ENCODE results near the gene ATP1A2.
"Not testable (repeated sequence)": the region's sequence is repeated elsewhere in the genome, so short reads cannot be mapped to it uniquely, and the experiment has no call there.

The ATP1A2 gene

DNA sequence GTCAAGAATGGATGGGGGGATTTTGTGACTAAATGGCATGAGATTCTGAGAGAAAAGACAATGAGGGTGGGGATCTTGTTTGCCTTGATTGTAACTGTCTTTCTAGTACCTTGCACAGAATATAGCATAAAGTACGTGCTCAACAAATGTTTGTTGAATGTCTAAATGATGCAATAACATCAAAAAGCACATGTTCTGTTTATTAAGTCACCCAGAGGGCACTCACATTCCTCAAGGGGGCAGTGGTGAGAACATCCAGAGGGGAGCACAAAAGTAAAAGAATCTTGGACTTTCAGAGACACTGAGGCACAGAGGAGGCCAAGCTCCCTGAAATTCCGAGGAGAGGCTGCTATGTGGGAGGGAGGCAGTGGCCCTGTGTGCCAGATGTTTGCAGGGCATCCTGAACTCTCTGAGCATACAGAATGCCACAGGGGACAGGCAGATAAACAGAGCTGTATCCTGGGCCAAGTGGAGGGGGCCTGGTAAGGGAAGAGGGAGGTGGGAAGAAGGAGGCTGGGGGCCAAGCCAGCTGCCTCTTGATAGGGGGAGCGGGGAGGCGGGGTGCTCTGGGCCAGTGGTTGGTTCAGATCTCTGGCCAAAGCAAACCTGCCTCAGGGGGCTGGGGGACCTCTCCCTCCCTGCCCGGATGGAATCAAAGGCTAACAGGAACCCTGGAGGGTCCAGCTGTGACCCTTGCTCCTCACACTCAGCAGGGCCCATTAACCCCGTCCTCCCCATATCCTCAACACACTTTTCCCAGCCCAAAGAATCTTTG is 6.5 kb upstream of the ATP1A2 start:
- no peak overlapping the region for H3K9ac ChIP-seq (ENCODE audit: low read length)
- no peak overlapping the region for H3K27ac ChIP-seq (ENCODE audit: low read length)
- TF ChIP-seq EZH2phosphoT487 (IDR thresholded peaks at IDR 0.05; ENCODE audit: low read depth) (no peak), CTCF (IDR thresholded peaks at IDR 0.05; ENCODE audit: low read depth, low read length) (peak; percentile 72)
- H4K20me1 ChIP-seq (ENCODE audit: insufficient read depth, low read length): no peaks in the 10 kb centered on the region
- no peak overlapping the region for H3K4me3 ChIP-seq (ENCODE audit: low read length)
- no peaks in the 10 kb centered on the region for H3K79me2 ChIP-seq (ENCODE audit: low read length)
- H3K36me3 ChIP-seq (replicated peaks; ENCODE audit: low read depth, low read length): no peaks in the 10 kb centered on the region
- peak overlapping the region; percentile 81 for H2AFZ ChIP-seq (ENCODE audit: low read depth, low read length)
- peaks cover 5% of the 10 kb centered on the region; the same call in 1 of the 2 replicates for H3K27me3 ChIP-seq (ENCODE audit: low read depth, low read length)
- H3K9me3 ChIP-seq (ENCODE audit: insufficient read depth, low read length): no peaks in the 10 kb centered on the region
- H3K4me2 ChIP-seq (ENCODE audit: low read length): no peak overlapping the region
- H3K4me1 ChIP-seq (ENCODE audit: low read length): peaks cover 7% of the 10 kb centered on the region; the same call in 1 of the 2 replicates

DNA sequence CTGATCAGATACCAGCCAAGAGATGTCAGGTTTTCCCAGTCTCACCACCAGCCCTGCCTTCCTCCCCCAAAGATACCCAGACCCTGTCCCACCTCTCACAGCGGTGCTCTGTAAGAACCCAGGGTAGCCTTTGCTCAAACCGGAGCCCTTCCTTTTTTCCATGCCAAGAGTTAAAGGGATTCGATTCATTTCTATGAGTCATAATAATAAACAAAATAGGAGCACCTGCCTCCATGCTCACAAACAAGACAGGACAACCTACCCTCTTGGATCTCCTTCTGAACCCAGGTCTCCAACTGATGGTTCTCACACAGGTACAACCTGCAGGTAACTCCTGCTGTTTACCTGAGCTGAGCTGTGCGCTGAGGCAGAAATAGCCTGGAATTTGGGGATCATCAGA is 5.9 kb upstream of the ATP1A2 start:
- Histone ChIP-seq H3K4me2 (ENCODE audit: low read length) (no peak overlapping the region), H3K79me2 (ENCODE audit: low read length) (no peaks in the 10 kb centered on the region), H2AFZ (ENCODE audit: low read depth, low read length) (no peak overlapping the region; the same call in 1 of the 2 replicates), H4K20me1 (ENCODE audit: insufficient read depth, low read length) (no peaks in the 10 kb centered on the region), H3K27me3 (ENCODE audit: low read depth, low read length) (peaks cover 11% of the 10 kb centered on the region), H3K9me3 (ENCODE audit: insufficient read depth, low read length) (no peaks in the 10 kb centered on the region), H3K4me1 (ENCODE audit: low read length) (peaks cover 7% of the 10 kb centered on the region; the same call in 1 of the 2 replicates), H3K4me3 (ENCODE audit: low read length) (no peak overlapping the region), H3K36me3 (replicated peaks; ENCODE audit: low read depth, low read length) (no peaks in the 10 kb centered on the region), H3K9ac (ENCODE audit: low read length) (no peak overlapping the region), H3K27ac (ENCODE audit: low read length) (no peak overlapping the region)
- TF ChIP-seq EZH2phosphoT487 (IDR thresholded peaks at IDR 0.05; ENCODE audit: low read depth): no peak
- no peak for TF ChIP-seq CTCF (IDR thresholded peaks at IDR 0.05; ENCODE audit: low read depth, low read length)

- H3K9ac ChIP-seq (ENCODE audit: low read length); H3K4me2 ChIP-seq (ENCODE audit: low read length); H2AFZ ChIP-seq (ENCODE audit: low read depth, low read length); H3K4me1 ChIP-seq (ENCODE audit: low read length); H3K9me3 ChIP-seq (ENCODE audit: insufficient read depth, low read length); H3K79me2 ChIP-seq (ENCODE audit: low read length); H3K27ac ChIP-seq (ENCODE audit: low read length); H3K4me3 ChIP-seq (ENCODE audit: low read length); H3K36me3 ChIP-seq (replicated peaks; ENCODE audit: low read depth, low read length); H4K20me1 ChIP-seq (ENCODE audit: insufficient read depth, low read length): not testable (repeated sequence)
- peaks cover 29% of the 10 kb centered on the region for H3K27me3 ChIP-seq (ENCODE audit: low read depth, low read length)
Measured at GRCh38 chr1:160111462-160111861, 4.1 kb upstream of the ATP1A2 start.

DNA sequence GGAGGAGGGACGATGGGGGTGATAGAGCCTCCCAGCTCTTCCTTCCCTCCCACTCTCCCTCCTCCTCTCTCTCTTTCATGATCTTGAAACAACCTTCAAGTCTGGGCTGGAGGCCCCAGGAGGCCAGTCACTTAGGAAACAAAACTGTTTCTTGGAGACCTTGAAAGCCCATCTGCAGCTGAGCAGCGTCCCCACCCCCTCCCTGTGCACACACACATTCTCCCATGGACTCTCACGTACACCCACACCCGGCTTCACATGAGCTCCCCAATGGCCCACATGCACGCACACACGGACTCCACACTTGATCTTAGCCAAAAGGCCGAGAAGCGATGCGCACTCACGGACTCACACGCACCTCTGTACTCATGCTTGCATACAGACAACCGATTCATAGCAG is 3.2 kb upstream of the ATP1A2 start:
- Histone ChIP-seq H2AFZ (ENCODE audit: low read depth, low read length) (no peak overlapping the region), H3K9ac (ENCODE audit: low read length) (no peak overlapping the region), H3K79me2 (ENCODE audit: low read length) (no peaks in the 10 kb centered on the region), H3K36me3 (replicated peaks; ENCODE audit: low read depth, low read length) (no peaks in the 10 kb centered on the region), H3K4me1 (ENCODE audit: low read length) (peaks cover 7% of the 10 kb centered on the region; the same call in 1 of the 2 replicates), H3K9me3 (ENCODE audit: insufficient read depth, low read length) (no peaks in the 10 kb centered on the region), H3K27ac (ENCODE audit: low read length) (no peak overlapping the region), H3K4me3 (ENCODE audit: low read length) (no peak overlapping the region), H3K27me3 (ENCODE audit: low read depth, low read length) (peaks cover 36% of the 10 kb centered on the region), H3K4me2 (ENCODE audit: low read length) (no peak overlapping the region), H4K20me1 (ENCODE audit: insufficient read depth, low read length) (no peaks in the 10 kb centered on the region)
- TF ChIP-seq CTCF (IDR thresholded peaks at IDR 0.05; ENCODE audit: low read depth, low read length) (no peak), EZH2phosphoT487 (IDR thresholded peaks at IDR 0.05; ENCODE audit: low read depth) (no peak)

All from OCI-LY3 (cell line).